Measurements from ENCODE around the gene ZMYND12. TPM values are rescaled to one million over a fixed set of nuclear protein-coding genes. Genes with fewer than 3 reads are reported as not detected.

ZMYND12 gene, protein sequence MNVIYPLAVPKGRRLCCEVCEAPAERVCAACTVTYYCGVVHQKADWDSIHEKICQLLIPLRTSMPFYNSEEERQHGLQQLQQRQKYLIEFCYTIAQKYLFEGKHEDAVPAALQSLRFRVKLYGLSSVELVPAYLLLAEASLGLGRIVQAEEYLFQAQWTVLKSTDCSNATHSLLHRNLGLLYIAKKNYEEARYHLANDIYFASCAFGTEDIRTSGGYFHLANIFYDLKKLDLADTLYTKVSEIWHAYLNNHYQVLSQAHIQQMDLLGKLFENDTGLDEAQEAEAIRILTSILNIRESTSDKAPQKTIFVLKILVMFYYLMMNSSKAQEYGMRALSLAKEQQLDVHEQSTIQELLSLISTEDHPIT
- 0.16 to 0.77 TPM (median 0.25 TPM) in 5 replicates for total RNA-seq (2022; extraction: Qiagen RNA extraction; ENCODE audit: low read depth)

DNA sequence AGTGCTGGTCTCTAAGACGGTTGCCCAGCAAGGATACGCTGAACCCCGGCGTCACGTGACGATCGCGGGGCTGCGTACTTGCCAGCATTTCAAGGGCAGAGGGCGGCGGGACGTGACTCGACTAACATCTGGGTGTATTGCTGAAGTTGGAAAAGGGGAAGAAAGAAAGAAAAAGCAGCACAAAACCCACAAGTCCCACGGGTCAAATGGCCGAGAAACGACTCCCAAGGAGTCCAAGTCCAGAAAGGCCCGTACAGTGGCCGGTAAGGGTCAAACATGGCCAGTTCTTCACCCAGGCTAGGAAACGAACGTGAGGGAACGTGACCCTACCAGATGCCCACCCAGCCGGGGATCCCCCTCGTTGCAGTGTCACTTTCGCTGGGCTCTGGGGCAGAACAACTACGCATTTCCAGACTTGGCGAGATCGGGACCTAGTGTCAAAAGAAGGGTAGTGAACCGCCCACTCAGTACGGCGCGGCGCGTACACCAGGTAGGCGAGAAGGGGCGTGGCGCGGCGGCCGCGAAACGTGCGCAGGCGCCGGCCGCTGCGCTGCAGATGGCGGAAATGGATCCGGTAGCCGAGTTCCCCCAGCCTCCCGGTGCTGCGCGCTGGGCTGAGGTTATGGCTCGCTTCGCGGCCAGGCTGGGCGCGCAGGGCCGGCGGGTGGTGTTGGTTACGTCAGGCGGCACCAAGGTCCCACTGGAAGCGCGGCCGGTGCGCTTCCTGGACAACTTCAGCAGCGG is at the start of gene ZMYND12, which contains the start of gene PPCS:
ZMYND12 (minus strand) TSS at position 13 of the 744 bp plus-strand sequence. CDS start 25 bp downstream, outside the sequence.
PPCS (plus strand) TSS at position 534 of the 744 bp plus-strand sequence; CDS start at position 557, 23 bp downstream.

DNA sequence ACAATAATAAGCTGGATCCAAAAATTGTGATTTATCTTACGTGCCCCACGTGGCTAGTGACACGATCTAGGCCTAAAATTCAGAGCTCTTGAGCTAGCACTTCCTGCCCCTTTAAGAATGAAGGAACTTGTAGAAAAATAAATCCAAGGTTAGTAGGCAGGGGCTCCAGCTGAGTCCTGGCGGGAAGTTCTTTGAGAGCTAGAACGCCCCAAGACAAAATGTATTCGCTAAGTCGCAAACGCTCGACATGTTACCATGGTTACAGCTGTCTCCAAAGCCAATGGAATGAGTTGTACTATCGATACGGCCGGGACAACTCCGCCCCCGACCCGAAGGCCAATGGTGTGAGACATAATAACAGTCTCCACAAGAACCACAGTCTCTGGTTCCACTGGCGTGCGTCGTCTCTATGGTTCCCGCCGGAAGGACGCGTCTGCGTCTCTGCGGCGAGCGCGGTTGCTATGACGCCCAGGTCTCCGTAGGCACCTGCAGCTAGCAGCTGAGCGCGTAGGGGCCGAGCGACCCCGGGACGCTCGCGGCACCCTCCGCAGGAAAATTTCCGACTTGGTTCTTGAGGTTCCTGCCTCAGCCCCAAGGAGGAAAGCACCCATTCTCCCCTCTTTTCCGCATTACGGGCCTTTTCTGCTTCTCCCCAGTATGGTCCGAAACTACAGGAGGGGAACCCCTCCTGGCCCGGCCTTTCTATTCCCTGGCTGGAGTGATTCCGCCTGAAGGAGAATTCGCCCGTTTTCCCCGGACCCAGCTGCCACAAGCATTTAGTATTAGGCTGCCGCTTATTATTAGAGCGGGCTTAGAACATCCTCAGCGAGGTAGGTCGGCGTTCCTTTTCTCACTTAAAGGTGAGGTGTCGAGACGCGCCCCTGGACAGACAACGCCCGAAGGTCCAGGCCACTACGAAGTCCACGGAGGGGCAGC is 7.3 kb upstream of the ZMYND12 start, which contains the start of gene CCDC30:
CCDC30 (plus strand) TSS at position 459 of the 936 bp plus-strand sequence. CDS start 17,266 bp downstream, outside the sequence.

DNA sequence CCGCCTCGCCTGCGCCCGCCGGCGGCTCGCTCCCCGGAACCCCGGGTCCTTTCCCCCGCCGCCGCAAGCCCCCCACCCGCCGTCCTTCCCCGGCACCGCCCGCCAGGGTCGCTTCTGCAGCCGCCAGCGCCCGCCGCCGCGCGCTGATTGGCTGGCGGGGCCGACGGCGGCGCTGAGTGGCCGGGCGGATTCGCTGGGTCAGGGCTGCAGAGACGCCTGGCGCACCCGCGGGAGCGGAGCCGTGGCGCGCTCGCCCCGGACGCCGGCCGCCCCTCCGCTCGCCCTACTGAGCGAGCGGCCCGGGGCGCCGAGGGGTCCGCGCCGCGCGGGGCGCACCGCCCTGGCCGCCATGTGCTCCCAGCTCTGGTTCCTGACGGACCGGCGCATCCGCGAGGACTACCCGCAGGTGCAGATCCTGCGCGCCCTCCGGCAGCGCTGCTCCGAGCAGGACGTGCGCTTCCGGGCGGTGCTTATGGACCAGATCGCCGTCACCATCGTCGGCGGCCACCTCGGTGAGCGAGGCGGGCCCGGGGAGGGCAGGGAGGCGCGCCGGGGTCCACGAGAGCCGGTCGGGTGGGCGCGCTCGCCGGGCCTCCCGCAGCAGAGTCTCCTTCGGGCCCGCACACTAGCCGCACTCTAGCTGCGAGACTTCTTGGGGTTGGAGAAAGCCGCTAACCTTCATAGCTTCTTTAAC is 75.1 kb downstream of the ZMYND12 start, which contains the start of gene RIMKLA:
RIMKLA (plus strand) TSS at position 207 of the 694 bp plus-strand sequence; CDS start at position 350, 143 bp downstream.

Other genes with a start within 250 kb of the ZMYND12 start
- gene FOXJ3, start 120.8 kb downstream of the ZMYND12 start, total RNA-seq (2022; extraction: Qiagen RNA extraction; ENCODE audit: low read depth), result 12.0 to 20.3 TPM (median 19.6 TPM) in 5 replicates
- gene RIMKLA, start 75.2 kb downstream of the ZMYND12 start, total RNA-seq (2022; extraction: Qiagen RNA extraction; ENCODE audit: low read depth), result 0.64 to 1.4 TPM (median 1.2 TPM) in 5 replicates
- gene PPCS, start 521 bp upstream of the ZMYND12 start, total RNA-seq (2022; extraction: Qiagen RNA extraction; ENCODE audit: low read depth), result 31.3 to 39.6 TPM (median 38.7 TPM) in 5 replicates
- 0.43 to 1.4 TPM (median 0.61 TPM) in 5 replicates for gene CCDC30, start 7.3 kb upstream of the ZMYND12 start, total RNA-seq (2022; extraction: Qiagen RNA extraction; ENCODE audit: low read depth)
- gene PPIH, start 202.4 kb upstream of the ZMYND12 start, total RNA-seq (2022; extraction: Qiagen RNA extraction; ENCODE audit: low read depth), result 58.8 to 75.0 TPM (median 71.3 TPM) in 5 replicates
- gene YBX1, start 226.4 kb upstream of the ZMYND12 start, total RNA-seq (2022; extraction: Qiagen RNA extraction; ENCODE audit: low read depth), result 738 to 825 TPM (median 781 TPM) in 5 replicates

Data from A549 treated with RU486 at 1 μM for 4 hours (cell line).